ENCODE measurements around the gene SLC38A6. TPM values are rescaled to one million over a fixed set of nuclear protein-coding genes. Genes with fewer than 3 reads are reported as not detected.
A peak's percentile ranks its signal among the peaks of the same experiment; 100 is the strongest.

Gene SLC38A6
- total RNA-seq, 2 experiments from 2014 or later = 3.3 to 4.0 TPM

- H3K9me3 Mint-ChIP-seq = no peaks in the 10 kb centered on the region
- peak; percentile 13 for DNase-seq
- H3K4me1 Mint-ChIP-seq = no peaks in the 10 kb centered on the region
- no peaks in the 10 kb centered on the region for H3K27me3 Mint-ChIP-seq
- no peak overlapping the region for H3K27ac Mint-ChIP-seq
- no peak overlapping the region for H3K4me3 Mint-ChIP-seq
- H3K36me3 Mint-ChIP-seq = no peaks in the 10 kb centered on the region
These were observed 44.5 kb downstream of the SLC38A6 start for GRCh38 chr14:61025251-61026223.

- H3K27ac Mint-ChIP-seq = no peak overlapping the region
- H3K36me3 Mint-ChIP-seq = no peaks in the 10 kb centered on the region
- no peaks in the 10 kb centered on the region for H3K27me3 Mint-ChIP-seq
- H3K4me1 Mint-ChIP-seq = no peaks in the 10 kb centered on the region
- H3K9me3 Mint-ChIP-seq = no peaks in the 10 kb centered on the region
- no peak for DNase-seq
- H3K4me3 Mint-ChIP-seq = no peak overlapping the region
These were observed 45.5 kb downstream of the SLC38A6 start for GRCh38 chr14:61026526-61026925.

- Mint-ChIP-seq H3K4me1 (peaks cover 5% of the 10 kb centered on the region), H3K27me3 (no peaks in the 10 kb centered on the region), H3K9me3 (no peaks in the 10 kb centered on the region), H3K27ac (no peak overlapping the region), H3K36me3 (no peaks in the 10 kb centered on the region), H3K4me3 (no peak overlapping the region)
- no peak for DNase-seq
These were observed 50.0 kb downstream of the SLC38A6 start for GRCh38 chr14:61031026-61031425.

- no peak overlapping the region for H3K27ac Mint-ChIP-seq
- H3K4me3 Mint-ChIP-seq = no peak overlapping the region
- no peaks in the 10 kb centered on the region for H3K36me3 Mint-ChIP-seq
- H3K27me3 Mint-ChIP-seq = no peaks in the 10 kb centered on the region
- no peaks in the 10 kb centered on the region for H3K9me3 Mint-ChIP-seq
- no peak for DNase-seq
- peaks cover 5% of the 10 kb centered on the region for H3K4me1 Mint-ChIP-seq
These were observed 52.0 kb downstream of the SLC38A6 start for GRCh38 chr14:61033054-61033453.

- no peak overlapping the region for H3K27ac Mint-ChIP-seq
- H3K4me1 Mint-ChIP-seq = peaks cover 5% of the 10 kb centered on the region
- no peak for DNase-seq
- H3K36me3 Mint-ChIP-seq = no peaks in the 10 kb centered on the region
- no peak overlapping the region for H3K4me3 Mint-ChIP-seq
- no peaks in the 10 kb centered on the region for H3K27me3 Mint-ChIP-seq
- H3K9me3 Mint-ChIP-seq = no peaks in the 10 kb centered on the region
These were observed 52.8 kb downstream of the SLC38A6 start for GRCh38 chr14:61033855-61034254.

- no peaks in the 10 kb centered on the region for H3K9me3 Mint-ChIP-seq
- no peak overlapping the region for H3K27ac Mint-ChIP-seq
- no peaks in the 10 kb centered on the region for H3K27me3 Mint-ChIP-seq
- no peaks in the 10 kb centered on the region for H3K36me3 Mint-ChIP-seq
- DNase-seq = no peak
- no peak overlapping the region for H3K4me3 Mint-ChIP-seq
- H3K4me1 Mint-ChIP-seq = peaks cover 5% of the 10 kb centered on the region
These were observed 53.5 kb downstream of the SLC38A6 start for GRCh38 chr14:61034416-61035120.

- no peak overlapping the region for H3K27ac Mint-ChIP-seq
- H3K36me3 Mint-ChIP-seq = no peaks in the 10 kb centered on the region
- DNase-seq = no peak
- H3K4me3 Mint-ChIP-seq = no peak overlapping the region
- no peaks in the 10 kb centered on the region for H3K27me3 Mint-ChIP-seq
- H3K9me3 Mint-ChIP-seq = no peaks in the 10 kb centered on the region
- H3K4me1 Mint-ChIP-seq = peaks cover 5% of the 10 kb centered on the region
These were observed 56.2 kb downstream of the SLC38A6 start for GRCh38 chr14:61037215-61037614.

GRCh38 chr14:61041704-61042103 lies 60.7 kb downstream of the SLC38A6 start:
- no peak overlapping the region for H3K27ac Mint-ChIP-seq
- no peaks in the 10 kb centered on the region for H3K27me3 Mint-ChIP-seq
- no peak for DNase-seq
- H3K4me1 Mint-ChIP-seq = no peaks in the 10 kb centered on the region
- H3K36me3 Mint-ChIP-seq = no peaks in the 10 kb centered on the region
- H3K9me3 Mint-ChIP-seq = no peaks in the 10 kb centered on the region
- no peak overlapping the region for H3K4me3 Mint-ChIP-seq

GRCh38 chr14:61042220-61042619 lies 61.2 kb downstream of the SLC38A6 start:
- Mint-ChIP-seq H3K36me3 (no peaks in the 10 kb centered on the region), H3K4me1 (no peaks in the 10 kb centered on the region), H3K9me3 (no peaks in the 10 kb centered on the region), H3K27me3 (no peaks in the 10 kb centered on the region), H3K27ac (no peak overlapping the region), H3K4me3 (no peak overlapping the region)
- no peak for DNase-seq

GRCh38 chr14:61043506-61043905 lies 62.5 kb downstream of the SLC38A6 start:
- Mint-ChIP-seq H3K4me1 (no peaks in the 10 kb centered on the region), H3K27ac (no peak overlapping the region), H3K9me3 (no peaks in the 10 kb centered on the region), H3K4me3 (no peak overlapping the region), H3K27me3 (no peaks in the 10 kb centered on the region), H3K36me3 (no peaks in the 10 kb centered on the region)
- DNase-seq = no peak

- Mint-ChIP-seq H3K4me3 (no peak overlapping the region), H3K27me3 (no peaks in the 10 kb centered on the region), H3K27ac (no peak overlapping the region), H3K9me3 (no peaks in the 10 kb centered on the region), H3K4me1 (no peaks in the 10 kb centered on the region), H3K36me3 (no peaks in the 10 kb centered on the region)
- no peak for DNase-seq
These were observed 66.0 kb downstream of the SLC38A6 start for GRCh38 chr14:61047021-61047420.

- Mint-ChIP-seq H3K4me3 (no peak overlapping the region), H3K27me3 (no peaks in the 10 kb centered on the region), H3K4me1 (no peaks in the 10 kb centered on the region), H3K27ac (peak overlapping the region; percentile 54), H3K9me3 (peaks cover 3% of the 10 kb centered on the region), H3K36me3 (peaks cover 7% of the 10 kb centered on the region)
- no peak for DNase-seq
These were observed 67.6 kb downstream of the SLC38A6 start for GRCh38 chr14:61048640-61049039.

- Mint-ChIP-seq H3K9me3 (peaks cover 13% of the 10 kb centered on the region), H3K4me3 (no peak overlapping the region)
These were observed 69.4 kb downstream of the SLC38A6 start for GRCh38 chr14:61050417-61050816.

GRCh38 chr14:61051051-61051450 lies 70.0 kb downstream of the SLC38A6 start:
- no peak for DNase-seq
- H3K27me3 Mint-ChIP-seq = no peaks in the 10 kb centered on the region
- peaks cover 15% of the 10 kb centered on the region for H3K36me3 Mint-ChIP-seq
- H3K9me3 Mint-ChIP-seq = peaks cover 13% of the 10 kb centered on the region
- no peaks in the 10 kb centered on the region for H3K4me1 Mint-ChIP-seq
- H3K4me3 Mint-ChIP-seq = no peak overlapping the region
- no peak overlapping the region for H3K27ac Mint-ChIP-seq

More at GRCh38 chr14:61050417-61050816, 69.4 kb downstream of the SLC38A6 start:
- DNase-seq = no peak
- Mint-ChIP-seq H3K27ac (no peak overlapping the region), H3K4me1 (no peaks in the 10 kb centered on the region), H3K27me3 (no peaks in the 10 kb centered on the region), H3K36me3 (peaks cover 15% of the 10 kb centered on the region)

- H3K9me3 Mint-ChIP-seq = peaks cover 13% of the 10 kb centered on the region
- H3K27ac Mint-ChIP-seq = no peak overlapping the region
- peaks cover 15% of the 10 kb centered on the region for H3K36me3 Mint-ChIP-seq
- H3K27me3 Mint-ChIP-seq = no peaks in the 10 kb centered on the region
- H3K4me3 Mint-ChIP-seq = no peak overlapping the region
- no peaks in the 10 kb centered on the region for H3K4me1 Mint-ChIP-seq
- DNase-seq = no peak
These were observed 70.6 kb downstream of the SLC38A6 start for GRCh38 chr14:61051621-61052020.

Data from activated naive CD8-positive, alpha-beta T cell treated with anti-CD3 and anti-CD28 coated beads for 36 hours (primary cell).